ENCODE data around the gene AADAT.
"Not testable (repeated sequence)": the region's sequence is repeated elsewhere in the genome, so short reads cannot be mapped to it uniquely, and the experiment has no call there.

Gene AADAT

GRCh38 chr4:170109586-170110284, 20.0 kb upstream of the AADAT start:
- no peaks in the 10 kb centered on the region for H3K79me2 ChIP-seq (ENCODE audit: control insufficient read depth, low read length)
- no peaks in the 10 kb centered on the region for H3K27me3 ChIP-seq (ENCODE audit: control insufficient read depth, low read length)
- H3K4me3 ChIP-seq (ENCODE audit: low read length) = no peak overlapping the region
- no peaks in the 10 kb centered on the region for H3K9me2 ChIP-seq (replicated peaks; ENCODE audit: control insufficient read depth, low read length)
- no peaks in the 10 kb centered on the region for H3K36me3 ChIP-seq (ENCODE audit: control insufficient read depth, low read length)
- H4K20me1 ChIP-seq (ENCODE audit: control insufficient read depth, insufficient read depth, low read depth, low read length) = no peaks in the 10 kb centered on the region
- no peaks in the 10 kb centered on the region for H3K4me1 ChIP-seq (ENCODE audit: control insufficient read depth, low read length)
- no peak overlapping the region for H3K27ac ChIP-seq (ENCODE audit: low read depth, low read length)
- H3K4me2 ChIP-seq (ENCODE audit: low read length) = no peak overlapping the region
- no peak for TF ChIP-seq EZH2phosphoT487 (IDR thresholded peaks at IDR 0.05; ENCODE audit: borderline replicate concordance, low read length)
- TF ChIP-seq CTCF (IDR thresholded peaks at IDR 0.05; ENCODE audit: low read depth, low read length, poor library complexity, severe bottlenecking) = no peak
- no peaks in the 10 kb centered on the region for H3F3A ChIP-seq (ENCODE audit: control insufficient read depth, insufficient read depth)
- no peaks in the 10 kb centered on the region for H3K9me3 ChIP-seq (ENCODE audit: control insufficient read depth, insufficient read depth, low read length)

DNA sequence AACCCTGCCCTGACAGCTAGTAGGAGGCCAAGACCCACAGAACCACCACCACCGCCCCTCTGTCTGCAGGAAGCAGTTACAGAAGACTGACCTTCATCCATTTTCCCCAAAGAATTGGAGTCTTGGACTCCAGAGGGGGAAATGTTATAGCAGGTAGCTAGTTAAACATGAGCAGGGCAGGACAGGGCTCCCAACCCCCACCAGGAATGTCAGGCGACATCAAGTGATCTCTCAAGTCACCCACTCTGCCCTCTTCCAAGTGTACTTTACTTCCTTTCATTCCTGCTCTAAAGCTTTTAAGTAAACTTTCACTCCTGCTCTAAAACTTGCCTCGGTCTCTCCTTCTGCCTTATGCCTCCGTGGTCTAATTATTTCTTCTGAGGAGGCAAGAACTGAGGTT, 17.1 kb upstream of the AADAT start:
- no peaks in the 10 kb centered on the region for H3K9me3 ChIP-seq (ENCODE audit: control insufficient read depth, insufficient read depth, low read length)
- H3K36me3 ChIP-seq (ENCODE audit: control insufficient read depth, low read length) = no peaks in the 10 kb centered on the region
- H3K79me2 ChIP-seq (ENCODE audit: control insufficient read depth, low read length) = no peaks in the 10 kb centered on the region
- no peaks in the 10 kb centered on the region for H3K4me1 ChIP-seq (ENCODE audit: control insufficient read depth, low read length)
- no peak overlapping the region for H3K4me2 ChIP-seq (ENCODE audit: low read length)
- H3F3A ChIP-seq (ENCODE audit: control insufficient read depth, insufficient read depth) = no peaks in the 10 kb centered on the region
- no peak overlapping the region for H3K4me3 ChIP-seq (ENCODE audit: low read length)
- no peaks in the 10 kb centered on the region for H3K9me2 ChIP-seq (replicated peaks; ENCODE audit: control insufficient read depth, low read length)
- H3K27me3 ChIP-seq (ENCODE audit: control insufficient read depth, low read length) = no peaks in the 10 kb centered on the region
- TF ChIP-seq EZH2phosphoT487 (IDR thresholded peaks at IDR 0.05; ENCODE audit: borderline replicate concordance, low read length) (no peak), CTCF (IDR thresholded peaks at IDR 0.05; ENCODE audit: low read depth, low read length, poor library complexity, severe bottlenecking) (no peak)
- no peaks in the 10 kb centered on the region for H4K20me1 ChIP-seq (ENCODE audit: control insufficient read depth, insufficient read depth, low read depth, low read length)
- H3K27ac ChIP-seq (ENCODE audit: low read depth, low read length) = no peak overlapping the region

DNA sequence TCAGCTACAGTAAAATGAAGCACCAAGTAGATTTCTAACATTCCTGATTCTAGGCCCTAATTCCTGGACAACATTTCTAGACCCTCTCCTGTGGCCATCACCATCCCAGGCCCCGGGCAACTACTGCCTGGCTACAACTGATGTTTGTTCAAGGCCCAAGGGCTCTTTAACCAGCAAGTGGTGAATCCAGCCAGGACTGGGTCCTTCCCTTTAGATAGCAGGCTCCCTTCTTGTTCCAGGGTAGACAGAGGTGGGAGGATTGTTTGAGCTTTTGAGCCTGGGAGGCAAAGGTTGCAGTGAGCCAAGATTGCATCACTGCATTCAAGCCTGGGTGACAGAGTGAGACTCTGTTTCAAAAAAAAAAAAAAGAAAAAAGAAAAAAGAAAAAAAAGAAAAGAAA, 12.7 kb upstream of the AADAT start:
- Histone ChIP-seq H3K4me3 (ENCODE audit: low read length) (no peak overlapping the region), H3K27me3 (ENCODE audit: control insufficient read depth, low read length) (no peaks in the 10 kb centered on the region), H4K20me1 (ENCODE audit: control insufficient read depth, insufficient read depth, low read depth, low read length) (no peaks in the 10 kb centered on the region), H3K9me3 (ENCODE audit: control insufficient read depth, insufficient read depth, low read length) (no peaks in the 10 kb centered on the region), H3K27ac (ENCODE audit: low read depth, low read length) (no peak overlapping the region), H3K4me2 (ENCODE audit: low read length) (no peak overlapping the region), H3K36me3 (ENCODE audit: control insufficient read depth, low read length) (no peaks in the 10 kb centered on the region), H3K9me2 (replicated peaks; ENCODE audit: control insufficient read depth, low read length) (no peaks in the 10 kb centered on the region), H3K79me2 (ENCODE audit: control insufficient read depth, low read length) (no peaks in the 10 kb centered on the region), H3F3A (ENCODE audit: control insufficient read depth, insufficient read depth) (no peaks in the 10 kb centered on the region), H3K4me1 (ENCODE audit: control insufficient read depth, low read length) (no peaks in the 10 kb centered on the region)
- TF ChIP-seq CTCF (IDR thresholded peaks at IDR 0.05; ENCODE audit: low read depth, low read length, poor library complexity, severe bottlenecking) (no peak), EZH2phosphoT487 (IDR thresholded peaks at IDR 0.05; ENCODE audit: borderline replicate concordance, low read length) (no peak)

- not testable (repeated sequence) for H3K4me3 ChIP-seq (ENCODE audit: low read length); H3K79me2 ChIP-seq (ENCODE audit: control insufficient read depth, low read length); H3K4me1 ChIP-seq (ENCODE audit: control insufficient read depth, low read length); H3K9me2 ChIP-seq (replicated peaks; ENCODE audit: control insufficient read depth, low read length); H3K4me2 ChIP-seq (ENCODE audit: low read length); H3K9me3 ChIP-seq (ENCODE audit: control insufficient read depth, insufficient read depth, low read length); H3F3A ChIP-seq (ENCODE audit: control insufficient read depth, insufficient read depth); H3K36me3 ChIP-seq (ENCODE audit: control insufficient read depth, low read length); H4K20me1 ChIP-seq (ENCODE audit: control insufficient read depth, insufficient read depth, low read depth, low read length); H3K27me3 ChIP-seq (ENCODE audit: control insufficient read depth, low read length); H3K27ac ChIP-seq (ENCODE audit: low read depth, low read length)
Measured at GRCh38 chr4:170098171-170098570, 8.4 kb upstream of the AADAT start.

All from DOHH2 (cell line).